ENCODE data around the gene RNF5. TPM values are rescaled to one million over a fixed set of nuclear protein-coding genes. Genes with fewer than 3 reads are reported as not detected.

Gene RNF5
- total and polyA plus RNA-seq, 10 of the 15 experiments (the other 5 are each of a cell fraction or from before 2014, with no cell fraction given): 31.4 to 114 (median 62.8) TPM

GRCh38 chr6:32131439-32131948 is 46.7 kb upstream of the RNF5 start (continued):
- TF ChIP-seq PBX3 (IDR thresholded peaks at IDR 0.05; ENCODE audit: insufficient replicate concordance, low read depth, low read length) (no peak), STAT3 (IDR thresholded peaks at IDR 0.05; ENCODE audit: low read depth, low read length) (no peak), GABPA (IDR thresholded peaks at IDR 0.05; ENCODE audit: low read depth) (no peak), HDAC6 (IDR thresholded peaks at IDR 0.05; ENCODE audit: unreplicated experiment) (no peak), SP1 (IDR thresholded peaks at IDR 0.05; ENCODE audit: low read depth, low read length) (no peak), SKIL (IDR thresholded peaks at IDR 0.05; ENCODE audit: low read depth, poor library complexity, severe bottlenecking) (no peak)
- TF ChIP-seq, protein P1, sequence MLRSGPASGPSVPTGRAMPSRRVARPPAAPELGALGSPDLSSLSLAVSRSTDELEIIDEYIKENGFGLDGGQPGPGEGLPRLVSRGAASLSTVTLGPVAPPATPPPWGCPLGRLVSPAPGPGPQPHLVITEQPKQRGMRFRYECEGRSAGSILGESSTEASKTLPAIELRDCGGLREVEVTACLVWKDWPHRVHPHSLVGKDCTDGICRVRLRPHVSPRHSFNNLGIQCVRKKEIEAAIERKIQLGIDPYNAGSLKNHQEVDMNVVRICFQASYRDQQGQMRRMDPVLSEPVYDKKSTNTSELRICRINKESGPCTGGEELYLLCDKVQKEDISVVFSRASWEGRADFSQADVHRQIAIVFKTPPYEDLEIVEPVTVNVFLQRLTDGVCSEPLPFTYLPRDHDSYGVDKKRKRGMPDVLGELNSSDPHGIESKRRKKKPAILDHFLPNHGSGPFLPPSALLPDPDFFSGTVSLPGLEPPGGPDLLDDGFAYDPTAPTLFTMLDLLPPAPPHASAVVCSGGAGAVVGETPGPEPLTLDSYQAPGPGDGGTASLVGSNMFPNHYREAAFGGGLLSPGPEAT (IDR thresholded peaks at IDR 0.05; ENCODE audit: low read depth): no peak
- TF ChIP-seq, protein P2, sequence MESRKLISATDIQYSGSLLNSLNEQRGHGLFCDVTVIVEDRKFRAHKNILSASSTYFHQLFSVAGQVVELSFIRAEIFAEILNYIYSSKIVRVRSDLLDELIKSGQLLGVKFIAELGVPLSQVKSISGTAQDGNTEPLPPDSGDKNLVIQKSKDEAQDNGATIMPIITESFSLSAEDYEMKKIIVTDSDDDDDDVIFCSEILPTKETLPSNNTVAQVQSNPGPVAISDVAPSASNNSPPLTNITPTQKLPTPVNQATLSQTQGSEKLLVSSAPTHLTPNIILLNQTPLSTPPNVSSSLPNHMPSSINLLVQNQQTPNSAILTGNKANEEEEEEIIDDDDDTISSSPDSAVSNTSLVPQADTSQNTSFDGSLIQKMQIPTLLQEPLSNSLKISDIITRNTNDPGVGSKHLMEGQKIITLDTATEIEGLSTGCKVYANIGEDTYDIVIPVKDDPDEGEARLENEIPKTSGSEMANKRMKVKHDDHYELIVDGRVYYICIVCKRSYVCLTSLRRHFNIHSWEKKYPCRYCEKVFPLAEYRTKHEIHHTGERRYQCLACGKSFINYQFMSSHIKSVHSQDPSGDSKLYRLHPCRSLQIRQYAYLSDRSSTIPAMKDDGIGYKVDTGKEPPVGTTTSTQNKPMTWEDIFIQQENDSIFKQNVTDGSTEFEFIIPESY (IDR thresholded peaks at IDR 0.05): no peak
- TF ChIP-seq, protein P3, sequence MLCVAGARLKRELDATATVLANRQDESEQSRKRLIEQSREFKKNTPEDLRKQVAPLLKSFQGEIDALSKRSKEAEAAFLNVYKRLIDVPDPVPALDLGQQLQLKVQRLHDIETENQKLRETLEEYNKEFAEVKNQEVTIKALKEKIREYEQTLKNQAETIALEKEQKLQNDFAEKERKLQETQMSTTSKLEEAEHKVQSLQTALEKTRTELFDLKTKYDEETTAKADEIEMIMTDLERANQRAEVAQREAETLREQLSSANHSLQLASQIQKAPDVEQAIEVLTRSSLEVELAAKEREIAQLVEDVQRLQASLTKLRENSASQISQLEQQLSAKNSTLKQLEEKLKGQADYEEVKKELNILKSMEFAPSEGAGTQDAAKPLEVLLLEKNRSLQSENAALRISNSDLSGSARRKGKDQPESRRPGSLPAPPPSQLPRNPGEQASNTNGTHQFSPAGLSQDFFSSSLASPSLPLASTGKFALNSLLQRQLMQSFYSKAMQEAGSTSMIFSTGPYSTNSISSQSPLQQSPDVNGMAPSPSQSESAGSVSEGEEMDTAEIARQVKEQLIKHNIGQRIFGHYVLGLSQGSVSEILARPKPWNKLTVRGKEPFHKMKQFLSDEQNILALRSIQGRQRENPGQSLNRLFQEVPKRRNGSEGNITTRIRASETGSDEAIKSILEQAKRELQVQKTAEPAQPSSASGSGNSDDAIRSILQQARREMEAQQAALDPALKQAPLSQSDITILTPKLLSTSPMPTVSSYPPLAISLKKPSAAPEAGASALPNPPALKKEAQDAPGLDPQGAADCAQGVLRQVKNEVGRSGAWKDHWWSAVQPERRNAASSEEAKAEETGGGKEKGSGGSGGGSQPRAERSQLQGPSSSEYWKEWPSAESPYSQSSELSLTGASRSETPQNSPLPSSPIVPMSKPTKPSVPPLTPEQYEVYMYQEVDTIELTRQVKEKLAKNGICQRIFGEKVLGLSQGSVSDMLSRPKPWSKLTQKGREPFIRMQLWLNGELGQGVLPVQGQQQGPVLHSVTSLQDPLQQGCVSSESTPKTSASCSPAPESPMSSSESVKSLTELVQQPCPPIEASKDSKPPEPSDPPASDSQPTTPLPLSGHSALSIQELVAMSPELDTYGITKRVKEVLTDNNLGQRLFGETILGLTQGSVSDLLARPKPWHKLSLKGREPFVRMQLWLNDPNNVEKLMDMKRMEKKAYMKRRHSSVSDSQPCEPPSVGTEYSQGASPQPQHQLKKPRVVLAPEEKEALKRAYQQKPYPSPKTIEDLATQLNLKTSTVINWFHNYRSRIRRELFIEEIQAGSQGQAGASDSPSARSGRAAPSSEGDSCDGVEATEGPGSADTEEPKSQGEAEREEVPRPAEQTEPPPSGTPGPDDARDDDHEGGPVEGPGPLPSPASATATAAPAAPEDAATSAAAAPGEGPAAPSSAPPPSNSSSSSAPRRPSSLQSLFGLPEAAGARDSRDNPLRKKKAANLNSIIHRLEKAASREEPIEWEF (IDR thresholded peaks at IDR 0.05; ENCODE audit: insufficient replicate concordance, low read depth, low read length): no peak

All from GM12878 (cell line).